GM10266 (cell line): ENCODE measurements around the gene CD300LG.
A peak's percentile ranks its signal among the peaks of the same experiment; 100 is the strongest.

Experiments used
- DNase-seq: peaks from one replicate; pipeline ENCODE4 v3.0.0; 2012; ENCODE audit errors: extremely low spot score
- CTCF ChIP-seq: IDR thresholded peaks from 2 replicates; pipeline ENCODE4 v1.5.1; 2012; ENCODE audit warnings: mild to moderate bottlenecking, low read depth; ENCODE audit not compliant: control insufficient read depth, insufficient read depth; ENCODE audit errors: missing control alignments

Gene CD300LG

GRCh38 chr17:43874293-43874692, 27.3 kb downstream of the CD300LG start:
- DNase-seq, result no peak

GRCh38 chr17:43875476-43876147, 28.6 kb downstream of the CD300LG start:
- no peak for DNase-seq
- TF ChIP-seq CTCF, result no peak

More at GRCh38 chr17:43874293-43874692, 27.3 kb downstream of the CD300LG start:
- TF ChIP-seq CTCF, result no peak

DNA sequence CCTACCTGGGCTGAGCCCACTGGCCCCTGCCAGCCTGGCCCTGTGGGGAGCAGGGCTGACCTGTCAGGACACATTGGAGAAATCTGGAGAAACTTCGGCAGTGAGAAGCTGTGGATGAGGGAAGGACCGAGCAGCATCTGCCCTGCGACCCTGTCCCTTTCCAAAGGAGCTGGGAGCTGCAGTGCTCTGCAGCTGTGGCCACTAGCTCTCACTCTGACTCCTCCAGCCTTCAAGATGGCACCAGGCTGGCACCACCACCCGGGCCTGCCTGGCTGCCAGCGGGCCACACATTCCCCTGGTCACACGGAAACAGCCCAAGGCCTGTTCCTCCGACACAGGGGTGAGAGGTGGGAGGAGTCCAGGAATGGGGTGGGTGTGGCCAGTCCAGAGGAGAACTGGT, 30.1 kb downstream of the CD300LG start:
- no peak for TF ChIP-seq CTCF
- no peak for DNase-seq

- no peak for TF ChIP-seq CTCF
- no peak for DNase-seq
Measured at GRCh38 chr17:43877451-43878155, 30.6 kb downstream of the CD300LG start.

GRCh38 chr17:43878260-43879175, 31.5 kb downstream of the CD300LG start:
- TF ChIP-seq CTCF, result peak; percentile 98
- DNase-seq, result peak; percentile 81

- no peak for TF ChIP-seq CTCF
Measured at GRCh38 chr17:43879723-43880419, 32.9 kb downstream of the CD300LG start.

More at GRCh38 chr17:43879723-43880419, 32.9 kb downstream of the CD300LG start:
- no peak for DNase-seq
